NCI-H226 (cell line): ENCODE measurements around the gene EEFSEC.

Source experiments
- DNase-seq: peaks from one replicate; pipeline ENCODE4 v3.0.0-alpha.2; 2015

EEFSEC gene

DNA sequence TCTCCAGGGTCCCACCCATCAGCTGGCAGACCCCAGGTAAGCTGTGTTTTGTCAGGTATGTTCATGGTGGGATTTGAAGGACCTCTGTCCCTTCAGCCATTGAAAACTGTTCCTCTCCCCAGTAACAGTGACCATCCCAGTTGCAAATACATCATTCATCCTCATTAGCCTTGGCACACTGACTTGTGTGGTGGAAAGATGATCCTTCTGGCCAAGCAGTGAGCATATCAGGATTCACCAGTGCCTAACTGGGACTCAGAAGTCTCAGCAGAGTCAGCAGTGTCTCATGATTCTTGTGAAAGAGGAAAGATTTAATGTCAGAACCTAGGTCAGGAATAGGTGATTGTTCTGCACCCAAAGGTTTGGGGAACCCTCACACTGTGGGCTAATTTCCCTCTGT, 223.2 kb downstream of the EEFSEC start:
- no peak for DNase-seq

DNA sequence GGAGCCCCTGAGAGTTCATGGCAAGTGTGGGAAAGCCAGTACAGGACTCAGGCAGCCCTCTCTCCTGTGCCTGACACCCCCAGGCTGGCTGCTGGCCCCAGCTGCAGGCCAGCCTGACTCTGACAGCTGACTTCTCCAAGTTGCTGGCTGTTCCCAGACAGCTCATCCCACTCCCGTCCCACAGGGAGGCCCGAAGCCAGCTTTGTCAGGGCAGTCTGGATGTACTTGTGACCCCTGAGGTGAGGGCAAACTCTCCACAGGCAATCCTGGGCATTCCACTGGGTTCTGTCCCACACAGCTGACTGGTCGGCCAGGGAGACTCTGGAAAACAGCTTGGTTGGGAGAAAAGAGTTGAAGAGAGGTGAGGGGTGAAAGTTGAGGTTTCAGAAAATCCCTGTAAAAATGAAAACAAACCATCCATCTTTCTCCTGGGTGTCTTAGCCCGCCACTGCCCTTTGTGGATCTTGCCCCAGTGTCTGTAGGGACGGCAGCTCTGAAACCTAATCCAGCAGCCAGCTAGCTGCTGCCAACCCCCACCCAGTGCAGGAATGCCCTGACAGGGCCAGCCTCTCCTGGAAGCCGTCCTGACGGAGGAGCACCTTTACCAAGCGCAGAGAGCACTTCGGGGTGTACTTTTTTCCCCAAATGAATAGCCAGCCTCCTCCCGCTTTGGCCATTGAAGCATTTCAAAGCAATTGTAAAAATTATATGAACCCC, 225.5 kb downstream of the EEFSEC start:
- no peak for DNase-seq

DNA sequence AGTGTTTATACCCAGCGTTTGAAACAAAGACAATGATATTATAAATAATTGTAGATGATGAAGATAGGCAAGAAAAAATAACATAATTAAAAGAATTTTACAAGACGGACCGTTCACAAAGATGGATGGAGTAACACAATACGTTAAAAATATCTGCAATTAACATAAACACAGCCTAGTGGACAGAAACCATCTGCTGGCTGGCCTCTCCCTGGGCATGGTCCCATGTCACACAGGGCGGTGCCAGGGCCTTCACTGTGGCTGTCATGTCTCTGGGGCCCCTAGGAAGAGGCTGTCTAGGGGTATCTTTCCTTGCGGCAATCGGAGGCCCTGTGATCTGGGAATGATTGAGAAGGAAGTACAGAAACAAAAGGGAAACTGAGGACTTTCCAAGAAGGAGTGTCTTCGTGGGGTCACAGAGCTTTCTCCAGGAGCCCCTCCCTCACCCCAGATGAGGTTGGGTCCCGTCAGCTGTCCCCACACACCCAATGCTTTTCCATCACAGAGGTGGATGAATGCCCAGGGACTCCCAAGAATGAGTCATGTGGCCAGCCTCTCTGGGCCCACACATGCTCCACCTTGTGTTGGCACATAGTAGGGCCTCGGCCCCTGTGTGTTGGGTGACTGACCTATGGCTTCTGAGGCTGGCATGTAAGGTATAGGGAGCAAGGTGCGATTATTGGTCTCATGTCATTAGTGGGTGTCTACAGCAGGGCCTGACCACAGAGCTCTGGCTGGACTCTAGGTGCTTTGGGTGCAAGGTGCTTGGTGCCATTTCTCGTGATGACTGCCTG, 226.3 kb downstream of the EEFSEC start:
- DNase-seq, result no peak

DNA sequence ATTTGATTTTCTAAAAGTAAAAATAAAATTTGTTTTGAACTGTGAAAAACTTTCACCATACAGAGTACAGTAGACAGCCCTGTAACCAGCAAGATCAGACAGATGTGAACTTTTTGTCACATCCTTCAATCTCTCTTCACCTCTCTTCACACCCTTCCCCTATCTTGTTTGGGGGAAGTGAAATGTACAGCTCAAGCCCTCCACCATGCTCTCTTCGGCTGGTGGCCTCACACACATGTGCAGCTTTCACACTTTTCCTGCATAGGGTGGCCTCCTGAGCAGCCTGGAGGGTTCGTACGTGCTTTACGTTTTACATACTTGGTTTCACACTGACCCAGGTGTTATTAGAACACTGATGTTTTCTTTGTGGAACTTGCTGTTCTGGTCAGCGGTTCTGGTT, 227.0 kb downstream of the EEFSEC start:
- DNase-seq, result no peak

DNA sequence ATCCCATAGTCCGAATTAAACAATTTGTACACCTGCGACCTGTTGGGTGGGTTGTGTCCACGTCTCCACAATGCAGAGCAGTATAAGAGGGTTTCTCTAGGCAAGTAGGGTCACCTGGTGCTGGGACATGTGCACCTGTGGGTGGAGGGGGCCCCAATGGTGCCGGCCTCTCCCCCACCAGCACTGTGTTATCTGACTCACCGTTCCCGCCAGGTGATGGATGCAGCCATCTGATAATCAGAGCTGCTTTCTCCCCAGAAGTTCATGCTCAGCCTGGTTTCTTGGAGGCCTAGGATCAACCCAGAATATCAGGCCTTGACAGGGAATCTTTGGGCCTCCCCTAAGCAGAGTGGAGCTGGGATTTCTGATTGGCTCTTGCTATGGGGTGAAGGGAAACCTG, 227.4 kb downstream of the EEFSEC start:
- no peak for DNase-seq

DNA sequence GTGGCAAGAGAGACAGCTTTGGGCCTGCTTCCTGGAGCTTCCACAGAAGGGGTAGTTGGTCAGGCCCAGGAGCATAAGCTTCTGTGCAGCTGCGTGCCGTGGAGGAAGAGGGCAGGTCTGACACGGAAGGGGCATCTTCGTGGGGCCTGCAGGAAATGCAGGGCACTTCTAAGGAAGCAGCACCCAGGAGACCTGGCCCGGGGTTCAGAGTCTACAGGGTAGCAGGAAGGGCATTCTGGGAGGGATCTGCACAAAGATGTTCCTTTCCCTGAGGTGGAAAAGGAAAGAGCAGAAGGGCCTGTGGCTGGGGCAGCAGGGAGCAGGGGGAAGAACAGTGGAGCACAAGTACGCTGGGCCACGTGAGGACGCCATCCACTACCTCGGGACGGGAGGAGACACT, 228.3 kb downstream of the EEFSEC start:
- no peak for DNase-seq

DNA sequence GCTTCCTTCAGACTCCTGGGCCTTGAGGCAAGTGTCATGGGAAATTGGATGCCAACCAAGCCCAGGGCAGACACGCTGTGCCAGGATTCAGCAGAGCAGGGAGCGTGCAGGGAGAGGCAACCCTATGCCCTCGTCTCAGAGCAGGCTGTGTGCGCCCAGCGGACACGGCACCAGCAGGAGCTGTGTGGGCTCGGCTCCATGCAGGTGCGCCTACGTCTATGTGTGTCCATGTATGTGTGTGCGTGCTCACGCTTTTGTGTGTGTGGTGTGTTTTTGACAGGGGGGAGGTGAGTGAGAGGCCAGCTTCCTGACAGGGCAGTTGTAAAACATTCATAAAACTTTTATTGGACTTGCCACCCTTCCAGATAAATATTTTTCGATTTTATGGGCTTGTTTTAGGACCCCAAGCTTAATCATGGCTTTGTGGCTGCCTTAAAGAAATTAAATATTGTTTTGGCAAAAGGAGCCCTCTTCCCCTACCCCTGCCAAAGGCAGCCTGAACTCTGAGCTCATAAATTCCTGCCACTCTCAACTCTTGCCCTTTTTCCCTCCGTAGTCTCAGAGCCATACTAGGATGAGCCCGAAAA, 229.0 kb downstream of the EEFSEC start:
- no peak for DNase-seq

DNA sequence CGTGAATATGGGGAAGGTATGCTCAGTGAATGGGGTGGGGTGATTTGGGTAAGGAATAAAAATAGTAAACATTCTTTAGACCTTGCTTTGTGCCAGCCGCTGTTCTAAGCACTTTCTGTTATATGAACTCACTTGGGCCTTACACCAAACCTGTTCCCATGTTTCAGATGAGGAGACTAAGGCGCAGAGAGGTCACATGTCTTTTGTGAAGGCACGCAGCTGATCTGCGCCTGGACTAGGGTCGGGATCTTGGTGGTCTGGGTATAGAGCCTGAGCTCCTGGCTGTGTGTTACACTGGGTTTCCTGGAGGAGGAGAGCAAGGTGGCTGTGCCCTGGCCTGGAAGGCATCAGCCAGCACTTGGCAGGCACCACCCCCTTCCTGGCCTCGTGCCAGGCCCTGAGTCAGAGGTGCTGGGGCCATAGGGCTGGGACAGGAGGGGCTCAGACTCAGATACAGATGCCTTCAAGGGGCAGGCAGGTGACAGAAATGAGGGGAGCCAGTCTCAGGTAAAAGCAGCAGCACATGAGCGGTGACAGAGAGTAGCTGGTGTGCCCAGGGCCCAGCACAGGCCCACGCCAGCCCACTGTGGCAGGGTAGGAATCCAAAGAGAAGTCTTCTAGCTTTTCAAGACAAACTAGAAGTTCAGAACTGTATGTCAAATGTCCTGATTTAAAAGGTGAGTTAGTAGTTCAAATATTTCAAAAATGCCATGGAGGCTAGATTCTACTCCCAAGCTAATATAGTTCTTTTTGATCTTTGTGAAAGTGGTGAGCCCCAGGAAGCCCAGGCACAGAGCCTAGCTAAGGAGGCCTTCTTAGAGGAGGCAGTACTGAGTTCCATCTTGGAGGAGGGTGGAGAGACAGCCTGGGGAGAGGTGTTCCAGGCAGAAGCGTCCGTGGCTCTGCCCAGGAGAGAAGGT, 230.3 kb downstream of the EEFSEC start:
- peak; percentile 79 for DNase-seq

DNA sequence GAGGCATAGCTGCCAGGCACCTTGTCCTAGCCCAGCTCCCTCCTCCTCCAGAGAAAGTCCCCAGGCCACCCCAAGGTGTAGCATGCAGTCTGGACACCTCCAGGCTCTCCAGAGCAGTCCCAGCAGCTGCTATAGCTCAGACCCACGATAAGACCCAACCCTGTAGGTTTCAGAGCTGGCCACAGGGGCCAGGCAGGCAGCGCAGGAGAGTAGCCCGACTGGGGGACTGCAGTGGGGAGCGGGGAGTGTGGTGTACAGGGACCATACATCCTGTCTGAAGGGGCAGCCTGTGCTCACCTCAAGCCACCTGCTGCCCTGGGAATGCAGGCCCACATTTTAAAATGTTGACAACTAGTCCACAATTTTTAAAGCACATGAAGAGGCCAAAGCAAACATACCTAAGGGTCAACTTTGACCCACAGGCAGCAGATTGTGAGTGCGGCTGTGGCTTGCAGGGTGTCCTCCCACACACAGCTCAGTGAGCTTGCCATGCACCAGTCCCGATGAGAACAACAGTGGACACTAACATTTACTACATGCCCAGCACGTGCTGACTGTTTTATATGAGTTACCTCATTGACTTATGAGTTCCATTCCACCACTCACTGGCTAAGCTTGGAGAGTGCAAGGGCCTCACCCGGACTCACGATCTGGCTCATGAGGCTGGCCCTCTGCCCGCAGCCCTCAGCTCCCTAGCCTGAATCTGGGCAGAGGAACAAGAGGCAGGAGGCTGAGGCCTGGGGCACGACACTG, 232.0 kb downstream of the EEFSEC start:
- peak; percentile 90 for DNase-seq

DNA sequence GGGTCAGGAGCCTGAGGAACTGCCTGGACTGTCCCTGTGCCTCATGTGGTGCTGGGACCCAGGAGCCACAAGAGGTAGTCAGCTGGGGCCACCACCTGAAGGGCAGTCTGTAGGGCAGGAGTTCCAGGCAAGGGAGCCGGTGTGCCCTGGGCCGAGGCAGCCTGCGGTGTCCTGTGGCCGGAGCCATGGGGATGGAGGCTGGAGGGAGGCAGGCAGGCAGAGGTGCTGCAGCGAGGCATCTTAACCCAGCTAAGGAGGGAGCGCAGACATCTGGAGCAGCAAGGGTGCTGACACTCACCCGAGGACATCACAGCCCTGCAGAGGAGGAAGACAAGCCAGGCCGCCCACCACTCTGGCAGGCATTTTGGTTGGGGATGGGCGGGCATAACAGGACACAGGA, 235.7 kb downstream of the EEFSEC start:
- DNase-seq, result no peak

DNA sequence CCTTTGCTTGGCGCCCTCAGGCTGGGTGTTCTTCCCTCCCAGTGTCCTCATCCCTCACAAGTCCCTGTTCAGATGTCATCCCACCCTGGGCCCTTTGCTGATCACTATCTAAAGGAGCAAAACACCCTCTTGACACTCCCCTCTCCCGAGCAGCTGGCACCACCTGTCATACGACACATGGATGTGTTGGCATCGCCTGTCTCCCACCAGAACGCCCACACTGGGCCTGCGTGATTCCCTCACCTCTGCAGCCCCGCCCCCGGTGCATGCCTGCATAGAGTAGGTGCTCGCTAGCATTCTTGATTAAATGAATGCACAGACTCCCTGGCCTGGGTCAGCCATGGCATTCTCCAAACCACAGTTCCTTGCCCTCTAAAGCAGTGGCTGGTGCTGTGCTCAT, 237.6 kb downstream of the EEFSEC start:
- DNase-seq, result no peak

DNA sequence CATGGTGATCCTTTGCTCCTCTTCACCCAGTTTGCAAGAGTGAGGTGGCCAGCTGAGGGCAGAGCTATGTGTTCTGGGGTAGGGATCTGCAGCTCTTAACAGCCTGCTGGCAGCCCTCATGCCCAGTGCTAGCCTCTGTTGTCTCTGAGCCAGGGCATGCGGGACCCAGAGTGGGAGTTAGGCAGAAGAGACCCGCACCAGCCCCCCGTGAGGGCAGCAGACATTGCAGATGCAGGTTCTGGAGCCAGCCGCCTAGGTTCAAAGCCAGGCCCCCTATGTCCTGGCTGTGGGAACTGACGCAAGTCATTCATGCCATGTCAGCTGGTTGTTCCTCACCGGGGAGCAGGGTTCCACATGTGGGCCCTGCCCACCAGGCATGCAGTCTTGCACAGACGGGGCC, 238.7 kb downstream of the EEFSEC start:
- no peak for DNase-seq

DNA sequence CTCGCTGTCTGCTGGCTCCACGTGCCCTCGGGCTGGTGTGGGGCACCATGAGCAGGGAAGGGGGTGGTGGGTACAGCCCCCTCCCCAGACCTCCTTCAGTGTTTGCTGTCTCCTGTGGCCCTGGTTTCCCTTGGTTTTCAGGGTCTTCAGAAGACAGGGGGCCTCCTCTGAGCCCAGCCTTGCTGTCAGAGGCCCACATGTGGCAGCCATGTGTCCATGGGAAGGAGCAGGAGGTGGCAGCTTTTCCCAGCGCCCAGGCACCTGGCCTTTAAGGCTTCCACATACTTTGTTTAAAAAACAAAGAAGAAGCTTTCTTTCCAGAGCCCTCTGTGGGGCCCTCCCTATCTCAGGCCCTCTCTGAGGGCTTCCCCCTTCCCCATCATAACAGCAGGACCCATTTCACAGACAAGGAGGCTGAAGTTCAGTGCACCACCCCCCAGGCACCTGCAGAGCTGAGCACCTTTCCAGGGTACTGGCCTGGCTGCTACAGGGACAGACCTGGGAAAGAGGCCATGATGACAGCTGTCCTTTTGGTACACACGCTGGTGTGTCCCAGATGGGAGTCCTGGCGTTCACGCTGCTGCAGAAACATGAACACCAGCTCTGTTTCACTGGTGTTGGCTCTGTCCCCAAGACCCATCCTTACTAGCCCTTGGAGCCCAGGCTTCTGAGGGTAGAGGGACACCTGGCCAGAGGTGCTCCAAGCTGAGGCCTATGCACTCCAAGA, 239.7 kb downstream of the EEFSEC start:
- DNase-seq, result no peak

DNA sequence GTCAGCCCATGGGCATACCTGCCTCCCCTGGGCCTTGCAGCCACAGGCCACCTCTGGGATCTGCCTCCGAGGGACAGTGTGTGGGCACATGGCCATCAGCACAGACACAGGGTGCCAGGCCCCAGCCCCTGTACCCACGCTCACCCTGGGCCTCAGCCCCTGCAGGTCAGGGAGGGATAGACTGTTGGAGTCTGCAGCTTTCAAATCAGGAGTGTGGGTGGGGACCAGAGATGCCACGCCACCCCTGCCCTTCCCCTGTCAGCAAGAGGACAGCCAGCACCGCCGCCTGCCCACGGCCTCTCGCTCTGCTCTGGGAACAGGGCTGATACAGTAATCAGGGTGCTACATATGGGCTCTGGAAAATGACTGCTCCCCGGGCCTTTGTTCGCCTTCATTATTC, 240.8 kb downstream of the EEFSEC start:
- no peak for DNase-seq

DNA sequence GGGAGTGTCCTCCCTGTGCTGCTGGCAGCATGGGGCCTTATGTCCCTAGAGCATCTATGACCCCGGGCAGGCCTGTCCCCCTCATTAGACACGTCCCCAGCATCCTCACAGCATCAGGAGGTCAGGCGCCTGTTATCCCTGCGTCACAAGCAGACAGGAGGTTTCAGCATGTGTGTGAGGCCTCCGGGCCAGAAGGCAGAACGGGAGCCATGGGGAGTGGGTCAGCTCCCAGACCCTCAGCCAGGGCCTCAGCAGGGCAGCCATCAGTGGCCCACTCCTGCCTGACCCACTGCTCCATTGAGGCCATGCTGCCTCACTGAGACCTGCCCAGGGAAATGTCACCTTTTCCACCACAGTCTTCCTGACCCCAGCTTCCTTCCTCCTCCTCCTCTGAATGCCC, 241.8 kb downstream of the EEFSEC start:
- no peak for DNase-seq

DNA sequence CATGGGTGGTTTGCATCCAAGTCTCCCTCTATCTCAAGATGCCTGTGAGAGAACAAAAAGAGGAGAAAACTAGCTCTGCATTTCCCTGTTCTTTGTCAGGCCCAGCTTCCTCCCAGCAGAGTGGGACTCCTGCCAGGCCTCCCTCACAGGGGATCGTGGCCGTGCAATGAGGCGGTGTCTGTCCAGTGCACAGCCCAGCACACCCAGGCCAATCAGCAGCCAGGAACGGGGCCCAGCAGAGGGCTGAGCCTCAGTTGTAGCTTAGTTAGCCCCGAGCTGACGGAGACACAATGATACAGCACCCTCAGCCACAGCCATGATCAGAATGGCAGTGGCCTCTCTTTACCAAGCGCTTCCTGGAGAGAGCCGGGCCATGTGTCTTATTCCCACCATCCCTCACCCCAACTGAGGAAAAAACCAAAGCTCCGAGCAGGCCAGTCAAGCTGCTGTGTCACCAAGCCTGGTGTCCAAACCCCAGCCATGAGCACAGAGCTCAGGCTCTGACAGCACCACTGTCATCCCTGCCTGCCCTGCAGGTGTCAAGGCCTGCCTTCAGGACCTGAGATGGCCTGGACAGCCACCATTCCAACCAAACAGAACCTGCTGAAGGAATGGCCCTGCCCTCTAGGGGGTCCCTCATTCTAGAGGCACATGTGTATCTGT, 242.3 kb downstream of the EEFSEC start:
- no peak for DNase-seq

DNA sequence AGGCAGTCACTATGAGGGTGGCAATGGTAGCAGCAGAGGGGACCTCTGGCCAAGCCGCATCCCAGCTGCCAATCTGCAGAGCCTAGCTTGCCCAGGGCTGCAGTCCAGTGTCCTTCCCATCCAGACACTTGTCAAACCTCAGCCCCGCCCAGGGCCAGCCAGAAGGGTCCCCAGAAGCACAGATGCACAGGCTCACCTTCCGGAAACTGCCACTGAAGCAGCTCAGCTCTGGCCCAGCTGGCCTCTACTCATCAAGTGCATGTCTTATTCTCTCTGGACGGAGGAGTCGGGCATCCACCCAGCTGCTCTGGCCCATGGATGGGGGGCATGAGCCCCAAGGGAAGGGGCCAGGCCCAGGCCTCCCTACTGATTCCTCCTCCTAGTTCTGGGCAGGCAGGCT, 244.2 kb downstream of the EEFSEC start:
- DNase-seq, result no peak

DNA sequence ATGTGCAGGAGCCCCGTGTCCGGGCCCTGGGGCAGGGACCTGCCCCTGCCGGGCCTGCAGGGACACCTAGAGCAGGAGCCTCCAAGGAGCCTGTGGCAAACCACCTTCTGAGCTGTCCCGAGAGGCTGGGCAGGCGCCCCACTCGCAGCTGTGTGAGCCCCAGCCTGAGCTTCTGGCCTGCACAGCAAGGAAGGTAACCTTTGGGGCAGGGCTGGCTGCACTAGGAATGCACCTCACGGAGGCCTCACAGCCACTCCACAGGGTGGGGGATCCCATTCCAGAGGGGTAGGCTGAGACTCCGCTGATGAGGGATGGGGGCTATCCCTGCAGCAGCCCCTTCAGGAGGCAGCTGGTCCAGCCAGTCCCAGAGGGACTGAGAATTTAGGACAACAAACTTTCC, 245.3 kb downstream of the EEFSEC start:
- DNase-seq, result no peak

DNA sequence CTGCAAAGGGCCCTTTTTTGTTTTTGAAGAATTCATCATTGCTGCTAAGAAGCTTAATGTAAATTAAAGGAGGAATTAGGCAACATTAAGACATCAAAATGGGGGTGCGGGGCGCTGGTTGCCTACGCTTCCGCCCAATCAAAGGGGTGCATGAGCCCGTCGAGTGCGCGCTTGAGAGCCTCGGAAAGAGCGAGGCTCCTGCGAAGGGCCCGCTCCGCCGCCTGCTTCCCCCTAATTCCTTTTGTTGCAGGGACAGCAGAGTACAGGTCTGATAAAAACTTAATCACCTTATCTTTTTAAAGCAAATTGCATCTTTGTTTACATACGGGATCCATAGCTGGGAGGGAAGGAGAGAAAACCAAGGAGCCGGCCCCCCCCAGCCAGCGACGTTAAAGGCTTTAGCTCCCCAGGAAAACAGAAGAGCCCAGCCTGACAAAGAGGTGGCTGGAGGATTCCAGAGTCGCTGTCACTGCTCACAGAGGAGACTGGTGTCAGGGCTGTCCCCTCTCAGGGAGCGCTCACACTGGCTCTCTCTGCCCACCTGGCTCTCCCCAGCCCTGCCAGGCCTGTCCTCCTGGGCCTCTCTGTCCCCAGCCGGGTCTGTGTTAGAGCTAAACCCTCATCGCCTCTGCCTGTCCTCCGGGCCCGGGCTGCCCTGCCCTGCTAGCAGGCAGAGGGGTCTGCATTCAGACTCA, 246.1 kb downstream of the EEFSEC start:
- DNase-seq, result no peak

DNA sequence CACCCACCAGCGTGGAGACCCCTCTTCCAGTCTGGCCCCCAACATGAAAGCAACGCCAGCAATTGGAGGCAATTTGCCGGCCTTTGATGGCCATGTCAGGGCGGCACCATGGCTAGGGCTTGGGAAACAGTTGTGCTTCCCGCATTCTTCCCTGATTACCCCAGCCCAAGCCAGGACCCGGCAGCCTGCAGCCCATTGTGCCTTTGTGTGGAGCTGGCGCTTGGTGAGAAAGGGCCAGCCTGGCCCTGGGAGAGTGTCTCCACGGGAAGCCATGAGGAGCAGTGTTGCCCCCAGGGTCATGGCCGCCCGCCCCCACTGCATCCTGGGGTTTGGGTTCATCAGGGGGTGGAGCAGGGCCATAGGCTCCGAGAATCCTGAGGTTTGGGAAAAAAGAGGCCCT, 247.4 kb downstream of the EEFSEC start:
- DNase-seq, result no peak

DNA sequence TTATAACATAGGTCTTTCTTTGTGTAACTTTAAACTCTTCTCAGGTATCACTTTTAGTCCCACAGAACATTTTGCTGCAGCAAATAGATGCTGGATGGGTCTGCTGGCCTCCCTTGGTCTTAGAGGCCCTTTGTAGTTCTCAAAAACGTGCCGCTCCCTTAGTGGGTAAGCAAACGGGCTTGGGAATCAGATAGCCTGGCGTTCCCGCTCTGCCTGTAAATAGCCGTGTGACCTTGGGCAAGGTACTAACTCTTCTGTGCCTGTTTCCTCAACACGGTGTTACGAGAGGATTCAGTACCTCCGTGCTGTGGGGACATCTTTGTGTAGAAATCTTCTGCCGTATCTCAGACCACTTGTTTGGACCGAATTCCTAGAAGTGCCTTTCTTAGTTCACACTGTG, 249.0 kb downstream of the EEFSEC start:
- no peak for DNase-seq
